Measurements from ENCODE around the gene PPARG. TPM values are rescaled to one million over a fixed set of nuclear protein-coding genes. Genes with fewer than 3 reads are reported as not detected.

PPARG gene
- total and polyA plus RNA-seq, 8 donors: 0.88 to 6.2 (median 2.2) TPM

DNA sequence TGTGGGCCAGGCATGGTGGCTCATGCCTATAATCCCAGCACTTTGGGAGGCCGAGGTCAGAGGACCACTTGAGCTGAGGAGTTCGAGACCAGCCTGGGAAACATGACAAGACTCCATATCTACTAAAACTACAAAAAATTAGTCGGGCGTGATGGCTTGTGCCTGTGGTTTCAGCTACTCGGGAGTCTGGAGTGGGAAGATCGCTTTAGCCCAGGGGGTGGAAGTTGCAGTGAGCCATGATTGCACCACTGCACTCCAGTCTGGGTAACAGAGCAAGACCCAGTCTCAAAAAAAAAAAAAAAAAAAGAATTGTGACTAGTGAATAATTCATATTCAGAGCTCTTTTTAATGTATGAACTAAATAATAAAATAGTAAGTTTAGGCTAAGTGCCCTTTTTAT, 107.6 kb downstream of the PPARG start:
- no peaks in the 10 kb centered on the region for H3K9me3 ChIP-seq
- 82 to 84% methylated on average over 6 of the region's 6 CpGs for WGBS, 2 donors
- TF ChIP-seq, protein P1, sequence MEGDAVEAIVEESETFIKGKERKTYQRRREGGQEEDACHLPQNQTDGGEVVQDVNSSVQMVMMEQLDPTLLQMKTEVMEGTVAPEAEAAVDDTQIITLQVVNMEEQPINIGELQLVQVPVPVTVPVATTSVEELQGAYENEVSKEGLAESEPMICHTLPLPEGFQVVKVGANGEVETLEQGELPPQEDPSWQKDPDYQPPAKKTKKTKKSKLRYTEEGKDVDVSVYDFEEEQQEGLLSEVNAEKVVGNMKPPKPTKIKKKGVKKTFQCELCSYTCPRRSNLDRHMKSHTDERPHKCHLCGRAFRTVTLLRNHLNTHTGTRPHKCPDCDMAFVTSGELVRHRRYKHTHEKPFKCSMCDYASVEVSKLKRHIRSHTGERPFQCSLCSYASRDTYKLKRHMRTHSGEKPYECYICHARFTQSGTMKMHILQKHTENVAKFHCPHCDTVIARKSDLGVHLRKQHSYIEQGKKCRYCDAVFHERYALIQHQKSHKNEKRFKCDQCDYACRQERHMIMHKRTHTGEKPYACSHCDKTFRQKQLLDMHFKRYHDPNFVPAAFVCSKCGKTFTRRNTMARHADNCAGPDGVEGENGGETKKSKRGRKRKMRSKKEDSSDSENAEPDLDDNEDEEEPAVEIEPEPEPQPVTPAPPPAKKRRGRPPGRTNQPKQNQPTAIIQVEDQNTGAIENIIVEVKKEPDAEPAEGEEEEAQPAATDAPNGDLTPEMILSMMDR (IDR thresholded peaks at IDR 0.05): no peak
- no peak for FAIRE-seq
- no peak overlapping the region for H3K27ac ChIP-seq
- intact Hi-C loops (cut with DNase I): no loop called here
- no peak overlapping the region for H3K4me3 ChIP-seq
- no peaks in the 10 kb centered on the region for H3K4me1 ChIP-seq
- ATAC-seq: no peak
- peaks cover 0 to 8% (median 0%) of the 10 kb centered on the region in 4 donors for H3K27me3 ChIP-seq
- no peak for DNase-seq
- no peaks in the 10 kb centered on the region for H3K36me3 ChIP-seq

DNA sequence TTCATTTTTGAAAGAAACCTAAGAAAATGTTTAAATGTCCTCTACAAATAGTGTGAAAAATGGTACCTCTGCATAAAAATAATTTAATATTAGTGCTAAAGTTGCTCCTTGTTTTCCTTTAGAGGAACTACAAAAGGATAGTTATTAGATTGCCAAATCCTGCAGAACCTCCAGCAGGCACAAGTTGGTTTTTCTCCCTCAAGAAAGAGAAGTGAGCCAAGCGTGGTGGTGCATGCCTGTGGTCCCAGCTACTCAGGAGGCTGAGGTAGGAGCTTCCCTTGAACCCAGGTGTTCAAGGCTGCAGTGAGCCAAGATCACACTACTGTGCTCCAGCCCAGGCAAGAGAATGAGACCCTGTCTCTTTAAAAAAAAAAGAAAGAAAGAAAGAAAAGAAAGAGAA, 110.4 kb downstream of the PPARG start:
- H3K27ac ChIP-seq: no peak overlapping the region
- ATAC-seq: no peak
- no peak for FAIRE-seq
- no peaks in the 10 kb centered on the region for H3K4me1 ChIP-seq
- DNase-seq: no peak
- 70 to 89% methylated on average over 1 of the region's 1 CpG for WGBS, 2 donors
- no peak overlapping the region for H3K4me3 ChIP-seq
- no peaks in the 10 kb centered on the region for H3K36me3 ChIP-seq
- H3K9me3 ChIP-seq: no peaks in the 10 kb centered on the region
- H3K27me3 ChIP-seq: peaks cover 0 to 3% (median 0%) of the 10 kb centered on the region in 4 donors
- TF ChIP-seq, protein P1 (IDR thresholded peaks at IDR 0.05): no peak
- intact Hi-C loops (cut with DNase I): no loop called here

DNA sequence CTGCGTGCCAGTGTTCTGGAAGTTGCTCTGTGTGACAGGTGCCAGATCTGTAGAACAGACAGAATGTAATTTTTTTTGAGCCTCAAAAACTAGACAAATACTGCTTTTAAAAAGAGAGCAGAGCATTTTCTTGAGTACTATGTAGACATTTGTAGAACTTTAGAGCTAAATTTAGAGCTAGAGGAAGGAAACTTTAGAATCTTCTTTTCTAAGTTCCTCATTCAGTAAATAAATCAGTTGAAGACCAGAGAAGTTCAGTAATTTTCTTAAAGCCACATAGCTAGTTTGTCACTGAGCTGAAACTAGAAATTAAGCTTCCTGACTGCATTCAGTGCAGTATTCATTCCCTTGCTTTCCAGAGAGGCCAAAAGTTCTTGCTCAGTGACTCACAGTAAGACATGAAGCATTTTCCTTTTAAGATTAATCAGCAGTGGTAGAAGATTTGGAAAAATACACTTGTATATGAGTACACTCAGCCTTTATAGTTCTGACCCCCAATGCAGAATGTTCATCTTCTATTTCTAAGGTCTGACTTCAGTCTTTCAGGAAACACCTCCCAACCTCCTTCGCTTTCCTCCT, 111.8 kb downstream of the PPARG start:
- H3K4me1 ChIP-seq: no peaks in the 10 kb centered on the region
- DNase-seq: no peak
- TF ChIP-seq, protein P1 (IDR thresholded peaks at IDR 0.05): no peak
- peak in 1 of 4 donors; percentile 35 for ATAC-seq
- H3K9me3 ChIP-seq: no peaks in the 10 kb centered on the region
- intact Hi-C loops (cut with DNase I): no loop called here
- H3K36me3 ChIP-seq: no peaks in the 10 kb centered on the region
- no peak overlapping the region for H3K27ac ChIP-seq
- 70 to 71% methylated on average over 2 of the region's 2 CpGs for WGBS, 2 donors
- H3K27me3 ChIP-seq: no peaks in the 10 kb centered on the region
- no peak overlapping the region for H3K4me3 ChIP-seq
- FAIRE-seq: no peak

DNA sequence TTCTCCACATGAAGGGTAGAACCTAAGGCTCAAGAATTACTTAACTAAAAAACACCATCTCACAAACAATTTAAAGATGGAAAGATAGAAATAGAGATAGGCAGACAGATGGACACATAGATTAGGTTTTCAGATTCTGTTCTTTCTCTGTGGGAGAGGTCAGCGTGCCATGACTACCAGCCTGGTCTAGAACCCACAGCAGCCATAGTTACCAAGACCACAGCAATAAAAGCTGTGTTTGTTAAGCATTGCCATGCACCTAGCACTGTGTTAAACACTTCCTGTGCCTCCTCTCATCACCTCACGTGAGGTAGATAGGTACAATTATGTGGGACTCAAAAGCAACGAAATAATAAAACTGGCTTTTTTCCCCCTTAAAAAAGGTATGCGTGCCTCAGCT, 112.3 kb downstream of the PPARG start:
- no peak overlapping the region for H3K4me3 ChIP-seq
- intact Hi-C loops (cut with DNase I): no loop called here
- ATAC-seq (no peak), DNase-seq (no peak), FAIRE-seq (no peak)
- TF ChIP-seq, protein P1 (IDR thresholded peaks at IDR 0.05): no peak
- WGBS, 2 donors: 80 to 84% methylated on average over 4 of the region's 4 CpGs
- no peaks in the 10 kb centered on the region for H3K4me1 ChIP-seq
- H3K36me3 ChIP-seq: no peaks in the 10 kb centered on the region
- H3K9me3 ChIP-seq: no peaks in the 10 kb centered on the region
- no peak overlapping the region for H3K27ac ChIP-seq
- H3K27me3 ChIP-seq: no peaks in the 10 kb centered on the region

DNA sequence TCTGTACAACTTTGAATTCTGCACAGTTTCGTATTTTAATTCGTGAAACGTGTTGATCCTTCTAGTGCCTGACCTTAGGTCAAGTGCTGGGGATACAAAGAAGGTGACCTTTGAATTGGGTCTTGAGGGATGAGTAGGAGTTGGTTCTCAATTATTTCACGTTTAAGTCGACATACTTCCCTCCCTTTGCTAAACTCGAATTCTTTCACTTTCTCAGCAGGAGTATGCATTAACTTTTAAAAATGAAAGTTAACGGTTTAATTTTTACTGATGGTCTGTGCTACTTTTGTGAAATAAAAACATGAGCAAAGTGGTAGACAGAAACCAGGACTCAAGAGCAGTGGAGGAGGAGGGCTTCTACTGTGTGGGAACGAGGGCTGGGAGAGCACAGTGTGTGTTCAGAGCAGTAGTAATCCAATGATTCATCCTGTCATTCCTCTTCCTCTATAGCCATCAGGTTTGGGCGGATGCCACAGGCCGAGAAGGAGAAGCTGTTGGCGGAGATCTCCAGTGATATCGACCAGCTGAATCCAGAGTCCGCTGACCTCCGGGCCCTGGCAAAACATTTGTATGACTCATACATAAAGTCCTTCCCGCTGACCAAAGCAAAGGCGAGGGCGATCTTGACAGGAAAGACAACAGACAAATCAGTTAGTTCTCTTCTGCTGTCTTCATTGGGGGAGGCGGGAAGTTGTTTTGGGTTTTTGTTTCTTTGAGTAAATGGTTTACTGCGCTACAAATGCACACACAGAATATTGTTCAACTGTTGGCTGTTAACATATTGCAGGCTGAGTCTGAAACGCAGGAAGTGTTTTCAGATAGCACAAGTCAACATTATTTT, 116.8 kb downstream of the PPARG start:
- Histone ChIP-seq H3K9me3 (no peaks in the 10 kb centered on the region), H3K36me3 (no peaks in the 10 kb centered on the region), H3K4me1 (peaks cover 0 to 3% (median 0%) of the 10 kb centered on the region in 3 donors), H3K4me3 (no peak overlapping the region), H3K27ac (peak overlapping the region in 1 of 4 donors; percentile 61), H3K27me3 (no peaks in the 10 kb centered on the region)
- DNase-seq: peak; percentile 46 to 72 (median 63)
- intact Hi-C loops (cut with DNase I): no loop called here
- FAIRE-seq: no peak
- TF ChIP-seq, protein P1 (IDR thresholded peaks at IDR 0.05): no peak
- peak; percentile 66 to 95 (median 84) for ATAC-seq
- WGBS, 2 donors: 42 to 46% methylated on average over 20 of the region's 20 CpGs

All from pancreas (tissue), 10 donors.